ENCODE measurements around the gene EGLN3. TPM values are rescaled to one million over a fixed set of nuclear protein-coding genes. Genes with fewer than 3 reads are reported as not detected.

The EGLN3 gene
- total RNA-seq, 1 experiment from 2014 or later: 9.5 TPM

DNA sequence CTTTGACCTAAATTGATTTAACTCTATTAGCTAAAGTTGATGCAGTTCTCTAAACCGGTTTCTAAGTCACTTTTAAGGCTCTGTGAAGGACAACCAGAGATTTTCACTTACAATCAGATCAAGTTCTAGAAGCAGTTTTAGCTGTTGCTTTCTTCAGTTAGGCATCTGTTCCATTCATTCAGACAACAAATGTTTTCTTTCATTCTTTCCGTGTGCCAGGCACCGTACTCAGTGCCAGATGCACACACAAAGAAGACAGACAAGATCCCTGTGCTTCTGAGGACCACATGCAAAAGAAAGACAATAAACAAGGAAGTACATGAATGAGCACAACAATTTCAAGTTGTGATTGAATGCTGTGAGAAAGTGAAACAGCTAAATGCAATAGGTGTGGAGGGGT lies 11.1 kb upstream of the EGLN3 start:
- TF ChIP-seq, protein P1, sequence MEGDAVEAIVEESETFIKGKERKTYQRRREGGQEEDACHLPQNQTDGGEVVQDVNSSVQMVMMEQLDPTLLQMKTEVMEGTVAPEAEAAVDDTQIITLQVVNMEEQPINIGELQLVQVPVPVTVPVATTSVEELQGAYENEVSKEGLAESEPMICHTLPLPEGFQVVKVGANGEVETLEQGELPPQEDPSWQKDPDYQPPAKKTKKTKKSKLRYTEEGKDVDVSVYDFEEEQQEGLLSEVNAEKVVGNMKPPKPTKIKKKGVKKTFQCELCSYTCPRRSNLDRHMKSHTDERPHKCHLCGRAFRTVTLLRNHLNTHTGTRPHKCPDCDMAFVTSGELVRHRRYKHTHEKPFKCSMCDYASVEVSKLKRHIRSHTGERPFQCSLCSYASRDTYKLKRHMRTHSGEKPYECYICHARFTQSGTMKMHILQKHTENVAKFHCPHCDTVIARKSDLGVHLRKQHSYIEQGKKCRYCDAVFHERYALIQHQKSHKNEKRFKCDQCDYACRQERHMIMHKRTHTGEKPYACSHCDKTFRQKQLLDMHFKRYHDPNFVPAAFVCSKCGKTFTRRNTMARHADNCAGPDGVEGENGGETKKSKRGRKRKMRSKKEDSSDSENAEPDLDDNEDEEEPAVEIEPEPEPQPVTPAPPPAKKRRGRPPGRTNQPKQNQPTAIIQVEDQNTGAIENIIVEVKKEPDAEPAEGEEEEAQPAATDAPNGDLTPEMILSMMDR (IDR thresholded peaks at IDR 0.05; ENCODE audit: insufficient read depth in 1 of 2, low read depth in 1 of 2, low read length in 1 of 2, severe bottlenecking in 1 of 2, unreplicated experiment in 1 of 2): no peak
- Mint-ChIP-seq H3K27me3 (ENCODE audit: insufficient read depth, unreplicated experiment) (no peaks in the 10 kb centered on the region), H3K4me3 (ENCODE audit: unreplicated experiment) (no peak overlapping the region), H3K9me3 (ENCODE audit: unreplicated experiment) (peaks cover 12% of the 10 kb centered on the region), H3K4me1 (ENCODE audit: low read depth, unreplicated experiment) (peaks cover 23% of the 10 kb centered on the region), H3K27ac (ENCODE audit: unreplicated experiment) (no peak overlapping the region), H3K36me3 (ENCODE audit: insufficient read depth, unreplicated experiment) (peaks cover 12% of the 10 kb centered on the region)
- no peak overlapping the region for H3K4me3 ChIP-seq (ENCODE audit: low read depth, low read length)
- BruUV-seq (replicated peaks): no TSS peak
- POLR2A ChIA-PET: no interaction called here
- no peaks in the 10 kb centered on the region for H3K9me3 ChIP-seq
- CTCF ChIA-PET: interaction anchor here (0.7 kb wide), 1 partner anchor 535 kb away, joined by 6 read pairs; no protein-coding TSS in a partner anchor
- no peak for DNase-seq
- peaks cover 35% of the 10 kb centered on the region for H3K4me1 ChIP-seq
- intact Hi-C loops (cut with micrococcal nuclease; ENCODE audit: unreplicated experiment): no loop called here
- H3K36me3 ChIP-seq (ENCODE audit: control insufficient read depth, insufficient read depth, low read length): no peaks in the 10 kb centered on the region
- H3K27me3 ChIP-seq (replicated peaks; ENCODE audit: control insufficient read depth, insufficient read depth, low read length): no peaks in the 10 kb centered on the region

DNA sequence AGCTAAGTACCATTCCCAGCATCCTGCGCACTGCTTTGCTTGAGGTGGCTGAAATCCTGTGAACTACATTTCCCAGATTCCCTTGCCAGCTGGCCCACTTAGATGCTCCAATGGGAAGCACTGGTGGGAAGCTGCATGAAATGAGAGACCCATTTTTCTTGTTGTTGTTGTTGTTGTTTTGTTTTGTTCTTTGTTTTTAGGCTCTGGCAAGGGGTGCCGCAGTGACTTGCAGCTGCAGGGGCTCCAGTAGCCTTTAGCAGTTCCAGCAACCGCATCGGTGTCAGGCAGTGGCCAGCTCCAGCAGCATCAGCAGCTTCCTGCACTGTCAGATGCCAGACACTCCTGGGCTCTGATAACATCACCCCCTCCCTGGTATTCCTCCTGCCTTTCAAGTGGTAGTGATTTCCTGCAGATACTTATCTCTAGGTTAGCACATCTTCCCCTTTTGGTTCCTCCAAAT lies 8.8 kb upstream of the EGLN3 start:
- ChIA-PET CTCF (no interaction called here), POLR2A (no interaction called here)
- no peaks in the 10 kb centered on the region for H3K27me3 Mint-ChIP-seq (ENCODE audit: insufficient read depth, unreplicated experiment)
- Histone ChIP-seq H3K4me1 (peaks cover 14% of the 10 kb centered on the region), H3K9me3 (no peaks in the 10 kb centered on the region), H3K27me3 (replicated peaks; ENCODE audit: control insufficient read depth, insufficient read depth, low read length) (no peaks in the 10 kb centered on the region), H3K36me3 (ENCODE audit: control insufficient read depth, insufficient read depth, low read length) (no peaks in the 10 kb centered on the region), H3K4me3 (ENCODE audit: low read depth, low read length) (no peak overlapping the region)
- H3K9me3 Mint-ChIP-seq (ENCODE audit: unreplicated experiment): peaks cover 12% of the 10 kb centered on the region
- DNase-seq: no peak
- intact Hi-C loops (cut with micrococcal nuclease; ENCODE audit: unreplicated experiment): no loop called here
- BruUV-seq (replicated peaks): no TSS peak
- H3K36me3 Mint-ChIP-seq (ENCODE audit: insufficient read depth, unreplicated experiment): peaks cover 11% of the 10 kb centered on the region
- peaks cover 11% of the 10 kb centered on the region for H3K4me1 Mint-ChIP-seq (ENCODE audit: low read depth, unreplicated experiment)
- no peak overlapping the region for H3K27ac Mint-ChIP-seq (ENCODE audit: unreplicated experiment)
- TF ChIP-seq, protein P1 (IDR thresholded peaks at IDR 0.05; ENCODE audit: insufficient read depth in 1 of 2, low read depth in 1 of 2, low read length in 1 of 2, severe bottlenecking in 1 of 2, unreplicated experiment in 1 of 2): no peak
- no peak overlapping the region for H3K4me3 Mint-ChIP-seq (ENCODE audit: unreplicated experiment)

DNA sequence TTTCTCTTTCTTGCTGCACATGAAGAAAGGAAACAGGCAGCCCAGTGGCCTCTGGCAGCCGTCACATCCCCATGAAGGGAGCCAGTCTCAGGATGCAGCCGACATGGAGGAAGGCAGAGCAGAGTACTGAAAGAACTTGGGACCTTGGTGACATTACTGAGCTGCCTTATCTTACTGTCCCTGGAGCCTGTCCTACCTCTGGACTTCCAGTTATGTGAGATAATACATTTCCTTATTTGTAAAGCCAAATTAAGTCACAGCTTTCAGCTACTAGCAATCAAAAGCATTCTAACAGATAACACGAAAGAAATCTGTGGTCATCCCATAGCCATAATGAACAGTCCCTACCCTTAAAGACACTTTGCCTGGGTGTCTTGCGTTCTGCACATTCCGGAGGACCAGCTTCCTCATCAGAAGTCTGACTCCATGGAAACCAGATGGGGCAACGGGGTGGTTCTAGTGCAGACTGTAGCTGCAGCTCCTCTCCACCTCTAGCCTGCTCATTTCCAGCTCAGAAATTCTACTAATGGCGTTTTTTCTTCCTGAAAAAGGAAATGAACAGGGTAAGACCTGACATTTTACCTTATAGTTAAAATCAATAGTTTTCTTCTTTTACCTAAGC lies 7.8 kb upstream of the EGLN3 start:
- no peaks in the 10 kb centered on the region for H3K36me3 ChIP-seq (ENCODE audit: control insufficient read depth, insufficient read depth, low read length)
- Mint-ChIP-seq H3K9me3 (ENCODE audit: unreplicated experiment) (peaks cover 12% of the 10 kb centered on the region), H3K4me3 (ENCODE audit: unreplicated experiment) (no peak overlapping the region), H3K36me3 (ENCODE audit: insufficient read depth, unreplicated experiment) (peaks cover 7% of the 10 kb centered on the region), H3K27me3 (ENCODE audit: insufficient read depth, unreplicated experiment) (no peaks in the 10 kb centered on the region), H3K4me1 (ENCODE audit: low read depth, unreplicated experiment) (peaks cover under 1% of the 10 kb centered on the region), H3K27ac (ENCODE audit: unreplicated experiment) (no peak overlapping the region)
- CTCF ChIA-PET: interaction anchor here (0.5 to 0.6 kb wide), 2 partner anchors 34 to 140 kb away, joined by 3 read pairs; no protein-coding TSS in a partner anchor
- H3K27me3 ChIP-seq (replicated peaks; ENCODE audit: control insufficient read depth, insufficient read depth, low read length): no peaks in the 10 kb centered on the region
- peaks cover 5% of the 10 kb centered on the region for H3K4me1 ChIP-seq
- DNase-seq: no peak
- intact Hi-C loops (cut with micrococcal nuclease; ENCODE audit: unreplicated experiment): no loop called here
- no TSS peak for BruUV-seq (replicated peaks)
- H3K9me3 ChIP-seq: no peaks in the 10 kb centered on the region
- TF ChIP-seq, protein P1 (IDR thresholded peaks at IDR 0.05; ENCODE audit: insufficient read depth in 1 of 2, low read depth in 1 of 2, low read length in 1 of 2, severe bottlenecking in 1 of 2, unreplicated experiment in 1 of 2): no peak
- POLR2A ChIA-PET: interaction anchor here (0.6 kb wide), 1 partner anchor 174 kb away, joined by 4 read pairs; no protein-coding TSS in a partner anchor
- no peak overlapping the region for H3K4me3 ChIP-seq (ENCODE audit: low read depth, low read length)

All from Caco-2 (cell line).